Fibroblast of the aortic adventitia (primary cell): ENCODE measurements around the gene VAMP2. TPM values are rescaled to one million over a fixed set of nuclear protein-coding genes. Genes with fewer than 3 reads are reported as not detected.

Experiments used
- DNase-seq: peaks from one replicate; pipeline ENCODE4 v3.0.0-alpha.2; 2010; ENCODE audit warnings: low read depth
- H3K4me3 ChIP-seq: 2 replicates; pipeline ENCODE4 v1.5.1; 2011; ENCODE audit warnings: low read depth, mild to moderate bottlenecking, control low read depth, low read length, moderate library complexity
- CTCF ChIP-seq: IDR thresholded peaks from 2 replicates; pipeline ENCODE4 v1.5.1; 2011; ENCODE audit warnings: mild to moderate bottlenecking, low read length, control low read depth, inconsistent platforms; ENCODE audit not compliant: insufficient read depth
- total RNA-seq: library from RNA; depleted of rRNA; stranded (reverse); fragments of >200 nt; gene quantifications from 2 replicates; pipeline ENCODE4 v1.2.3, GENCODE V29; 2012; ENCODE audit warnings: low replicate concordance

Gene VAMP2
- total RNA-seq, 1 donor, result 5.2 TPM

GRCh38 chr17:8158267-8159031 lies 4.3 kb downstream of the VAMP2 start:
- peak overlapping the region; percentile 4 for H3K4me3 ChIP-seq
- peak; percentile 86 for TF ChIP-seq CTCF
- peak; percentile 92 for DNase-seq

GRCh38 chr17:8156246-8156992 lies 6.3 kb downstream of the VAMP2 start:
- no peak for TF ChIP-seq CTCF
- peak; percentile 100 for DNase-seq
- peak overlapping the region; percentile 80 for H3K4me3 ChIP-seq

- H3K4me3 ChIP-seq, result peak overlapping the region; percentile 80
- no peak for DNase-seq
- no peak for TF ChIP-seq CTCF
Measured at GRCh38 chr17:8155996-8156245, 6.8 kb downstream of the VAMP2 start.

- peak; percentile 19 for DNase-seq
- H3K4me3 ChIP-seq, result peak overlapping the region; percentile 80
- no peak for TF ChIP-seq CTCF
Measured at GRCh38 chr17:8155231-8155995, 7.3 kb downstream of the VAMP2 start.

- peak; percentile 37 for DNase-seq
- no peak for TF ChIP-seq CTCF
Measured at GRCh38 chr17:8154608-8155155, 8.1 kb downstream of the VAMP2 start.

GRCh38 chr17:8153957-8154607 lies 8.7 kb downstream of the VAMP2 start:
- H3K4me3 ChIP-seq, result peak overlapping the region; percentile 80

More at GRCh38 chr17:8154608-8155155, 8.1 kb downstream of the VAMP2 start:
- H3K4me3 ChIP-seq, result peak overlapping the region; percentile 80

More at GRCh38 chr17:8153957-8154607, 8.7 kb downstream of the VAMP2 start:
- peak; percentile 99 for DNase-seq
- TF ChIP-seq CTCF, result no peak
